SK-N-SH treated with all-trans-retinoic acid at 6 μM for 48 hours (cell line): ENCODE results near the gene EPM2AIP1.

Experiments
- PATZ1 ChIP-seq: fragments of 250-450 bp; sonication (Bioruptor Pico); IDR thresholded peaks from 2 replicates; pipeline ENCODE4 v1.8.0; 2020; ENCODE audit warnings: mild to moderate bottlenecking, moderate library complexity, borderline replicate concordance
- PPARA ChIP-seq: fragments of 250-450 bp; sonication (Bioruptor Pico); IDR thresholded peaks from 2 replicates; pipeline ENCODE4 v1.5.0; 2020; ENCODE audit warnings: mild to moderate bottlenecking, borderline replicate concordance
- TOX ChIP-seq: fragments of 250-450 bp; sonication (Bioruptor Pico); IDR thresholded peaks from 2 replicates; pipeline ENCODE4 v1.8.0; 2021; ENCODE audit warnings: mild to moderate bottlenecking, moderate library complexity, borderline replicate concordance
- ZFP30 ChIP-seq: fragments of 450-650 bp; formaldehyde crosslinking; IDR thresholded peaks from 2 replicates; pipeline ENCODE4 v1.5.0; 2022; ENCODE audit warnings: mild to moderate bottlenecking, moderate library complexity
- ZNF8 ChIP-seq: fragments of 450-650 bp; formaldehyde crosslinking; IDR thresholded peaks from 2 replicates; pipeline ENCODE4 v1.5.0; 2020; ENCODE audit warnings: mild to moderate bottlenecking, moderate library complexity
- TF ChIP-seq, protein P1 (sequence below): fragments of 250-450 bp; sonication (Bioruptor Pico); IDR thresholded peaks from 2 replicates; pipeline ENCODE4 v1.8.0; 2021; ENCODE audit warnings: low read depth, mild to moderate bottlenecking, moderate library complexity, borderline replicate concordance

- TF ChIP-seq, protein P1, sequence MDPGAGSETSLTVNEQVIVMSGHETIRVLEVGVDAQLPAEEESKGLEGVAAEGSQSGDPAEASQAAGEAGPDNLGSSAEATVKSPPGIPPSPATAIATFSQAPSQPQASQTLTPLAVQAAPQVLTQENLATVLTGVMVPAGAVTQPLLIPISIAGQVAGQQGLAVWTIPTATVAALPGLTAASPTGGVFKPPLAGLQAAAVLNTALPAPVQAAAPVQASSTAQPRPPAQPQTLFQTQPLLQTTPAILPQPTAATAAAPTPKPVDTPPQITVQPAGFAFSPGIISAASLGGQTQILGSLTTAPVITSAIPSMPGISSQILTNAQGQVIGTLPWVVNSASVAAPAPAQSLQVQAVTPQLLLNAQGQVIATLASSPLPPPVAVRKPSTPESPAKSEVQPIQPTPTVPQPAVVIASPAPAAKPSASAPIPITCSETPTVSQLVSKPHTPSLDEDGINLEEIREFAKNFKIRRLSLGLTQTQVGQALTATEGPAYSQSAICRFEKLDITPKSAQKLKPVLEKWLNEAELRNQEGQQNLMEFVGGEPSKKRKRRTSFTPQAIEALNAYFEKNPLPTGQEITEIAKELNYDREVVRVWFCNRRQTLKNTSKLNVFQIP (CRISPR knock-in tag) = no peak
- TF ChIP-seq ZNF8 (CRISPR knock-in tag) (no peak), PPARA (CRISPR knock-in tag) (no peak), PATZ1 (no peak), TOX (CRISPR knock-in tag) (no peak), ZFP30 (CRISPR knock-in tag) (no peak)
Measured at GRCh38 chr3:36945333-36945980, 47.5 kb downstream of the EPM2AIP1 start.
